PC-9 (cell line): Measurements from ENCODE around the gene MPPED2.

Experiments used
- CTCF ChIP-seq: fragments of 200-600 bp; sonication (generic); conservative IDR thresholded peaks from 2 replicates; pipeline ENCODE4 v1.6.1; 2017; ENCODE audit warnings: mixed run types, antibody characterized with exemption, mild to moderate bottlenecking, moderate library complexity
- EZH2 ChIP-seq: fragments of 200-600 bp; sonication (generic); IDR thresholded peaks from 2 replicates; pipeline ENCODE4 v1.8.0; 2017; ENCODE audit warnings: antibody characterized with exemption, low read depth

GRCh38 chr11:30459821-30460220 is 126.3 kb downstream of the MPPED2 start:
- no peak for TF ChIP-seq CTCF
- no peak for TF ChIP-seq EZH2
